Stimulated activated naive CD8-positive, alpha-beta T cell treated with anti-CD3 and anti-CD28 coated beads, Interleukin-15, Interleukin-2, amounts not matched to agents 100 U/mL and 50 U/mL, for 24 hours (primary cell): Measurements from ENCODE around the gene FAS.

ENCODE experiments used
- ATAC-seq: fragments of 150-1000 bp; cut with Tn5 transposase; one replicate; pipeline ENCODE4 v1.10.0; 2021
- DNase-seq: peaks from one replicate; pipeline ENCODE4 v3.0.0; 2021

The FAS gene

GRCh38 chr10:88971221-88972061 lies 19.2 kb upstream of the FAS start:
- ATAC-seq (no peak), DNase-seq (no peak)

GRCh38 chr10:88974012-88974411 lies 16.6 kb upstream of the FAS start:
- DNase-seq (no peak), ATAC-seq (no peak)

- DNase-seq (no peak), ATAC-seq (peak; percentile 46)
Observed at GRCh38 chr10:88974446-88975376, 15.9 kb upstream of the FAS start.

- ATAC-seq: no peak
- no peak for DNase-seq
Observed at GRCh38 chr10:88975377-88975720, 15.2 kb upstream of the FAS start.

GRCh38 chr10:88978463-88978862 lies 12.1 kb upstream of the FAS start:
- DNase-seq: no peak
- ATAC-seq: no peak

- ATAC-seq (no peak), DNase-seq (no peak)
Observed at GRCh38 chr10:88979153-88979562, 11.4 kb upstream of the FAS start.

- DNase-seq (no peak), ATAC-seq (no peak)
Observed at GRCh38 chr10:88979603-88980002, 11.0 kb upstream of the FAS start.

GRCh38 chr10:88980247-88980646 lies 10.4 kb upstream of the FAS start:
- no peak for ATAC-seq
- no peak for DNase-seq

GRCh38 chr10:88980800-88981199 lies 9.8 kb upstream of the FAS start:
- DNase-seq: no peak
- ATAC-seq: no peak

GRCh38 chr10:88981435-88981834 lies 9.2 kb upstream of the FAS start:
- DNase-seq (no peak), ATAC-seq (no peak)

- ATAC-seq: no peak
- no peak for DNase-seq
Observed at GRCh38 chr10:88982366-88982765, 8.2 kb upstream of the FAS start.

GRCh38 chr10:88983206-88983605 lies 7.4 kb upstream of the FAS start:
- no peak for ATAC-seq

GRCh38 chr10:88983939-88984338 lies 6.7 kb upstream of the FAS start:
- DNase-seq (no peak), ATAC-seq (no peak)

More at GRCh38 chr10:88983206-88983605, 7.4 kb upstream of the FAS start:
- no peak for DNase-seq

- ATAC-seq (no peak), DNase-seq (no peak)
Observed at GRCh38 chr10:88984525-88984924, 6.1 kb upstream of the FAS start.

- no peak for DNase-seq
Observed at GRCh38 chr10:88986549-88987242, 3.9 kb upstream of the FAS start.

GRCh38 chr10:88987243-88987725 lies 3.3 kb upstream of the FAS start:
- ATAC-seq (no peak), DNase-seq (no peak)

More at GRCh38 chr10:88986549-88987242, 3.9 kb upstream of the FAS start:
- ATAC-seq: no peak

GRCh38 chr10:88987840-88988239 lies 2.8 kb upstream of the FAS start:
- no peak for DNase-seq
- ATAC-seq: no peak

- ATAC-seq: no peak
- no peak for DNase-seq
Observed at GRCh38 chr10:88989423-88989822, 1.2 kb upstream of the FAS start.

- DNase-seq (no peak), ATAC-seq (no peak)
Observed at GRCh38 chr10:88989824-88990383, 694 bp upstream of the FAS start.

GRCh38 chr10:88991161-88991898 lies 732 bp downstream of the FAS start:
- ATAC-seq (peak; percentile 74), DNase-seq (peak; percentile 76)

GRCh38 chr10:88991899-88992320 lies 1.3 kb downstream of the FAS start:
- ATAC-seq: no peak
- DNase-seq: no peak
